HG02973 (cell line): ENCODE measurements around the gene RNU4-1.
A peak's percentile ranks its signal among the peaks of the same experiment; 100 is the strongest.

Experiments
- ATAC-seq: cut with Tn5 transposase; IDR thresholded peaks from one replicate; pipeline ENCODE4 v1.9.1; 2021; ENCODE audit warnings: moderate library complexity; ENCODE audit not compliant: unreplicated experiment

The RNU4-1 gene

GRCh38 chr12:120290609-120291305 is 2.3 kb downstream of the RNU4-1 start:
- no peak for ATAC-seq

GRCh38 chr12:120287491-120287890 is 5.5 kb downstream of the RNU4-1 start:
- ATAC-seq: no peak

- ATAC-seq: no peak
Measured at GRCh38 chr12:120286768-120287490, 6.1 kb downstream of the RNU4-1 start.

GRCh38 chr12:120284381-120284780 is 8.7 kb downstream of the RNU4-1 start:
- ATAC-seq: no peak

- no peak for ATAC-seq
Measured at GRCh38 chr12:120283318-120283717, 9.7 kb downstream of the RNU4-1 start.

- no peak for ATAC-seq
Measured at GRCh38 chr12:120278137-120279069, 14.6 kb downstream of the RNU4-1 start.

GRCh38 chr12:120276734-120277133 is 16.3 kb downstream of the RNU4-1 start:
- ATAC-seq: no peak

- no peak for ATAC-seq
Measured at GRCh38 chr12:120267736-120268135, 25.3 kb downstream of the RNU4-1 start.

- no peak for ATAC-seq
Measured at GRCh38 chr12:120266180-120266870, 26.7 kb downstream of the RNU4-1 start.

GRCh38 chr12:120265473-120266179 is 27.4 kb downstream of the RNU4-1 start, which contains the start of gene PXN:
Gene PXN (minus strand): TSS chr12:120265730. CDS start chr12:120265629, 101 bp downstream.
- ATAC-seq: peak; percentile 59

GRCh38 chr12:120264904-120265472 is 28.0 kb downstream of the RNU4-1 start:
- ATAC-seq: peak; percentile 18

- ATAC-seq: no peak
Measured at GRCh38 chr12:120264086-120264903, 28.7 kb downstream of the RNU4-1 start.

- ATAC-seq: no peak
Measured at GRCh38 chr12:120263748-120264085, 29.3 kb downstream of the RNU4-1 start.

- ATAC-seq: no peak
Measured at GRCh38 chr12:120262852-120263747, 29.9 kb downstream of the RNU4-1 start.

- no peak for ATAC-seq
Measured at GRCh38 chr12:120261951-120262851, 30.8 kb downstream of the RNU4-1 start.

GRCh38 chr12:120260607-120261006 is 32.4 kb downstream of the RNU4-1 start:
- no peak for ATAC-seq
